ENCODE data around the gene R3HDM4. TPM values are rescaled to one million over a fixed set of nuclear protein-coding genes. Genes with fewer than 3 reads are reported as not detected.
A peak's percentile ranks its signal among the peaks of the same experiment; 100 is the strongest.

R3HDM4 gene
- total RNA-seq, 1 donor from 2014 or later: 57.9 TPM

GRCh38 chr19:953445-954271, 40.6 kb upstream of the R3HDM4 start:
- no peak for FAIRE-seq
- Histone ChIP-seq H3K27me3 (ENCODE audit: insufficient read depth, low read length) (no peaks in the 10 kb centered on the region), H3K9me3 (ENCODE audit: insufficient read depth, low read depth, low read length) (no peaks in the 10 kb centered on the region), H3K4me2 (ENCODE audit: low read length) (peak overlapping the region; percentile 68), H2AFZ (ENCODE audit: low read depth, low read length) (no peak overlapping the region), H3K4me3 (ENCODE audit: insufficient read depth, low read depth, low read length) (no peak overlapping the region), H3K9ac (ENCODE audit: low read length) (no peak overlapping the region), H3K4me1 (ENCODE audit: insufficient read depth, low read length) (peaks cover 26% of the 10 kb centered on the region), H4K20me1 (ENCODE audit: insufficient read depth, low read length) (peaks cover 43% of the 10 kb centered on the region), H3K27ac (ENCODE audit: low read depth, low read length) (no peak overlapping the region), H3K79me2 (ENCODE audit: insufficient read depth, low read length) (peaks cover 45% of the 10 kb centered on the region), H3K36me3 (ENCODE audit: insufficient read depth, low read length) (no peaks in the 10 kb centered on the region)
- Mint-ChIP-seq H3K27me3 (ENCODE audit: low read depth, unreplicated experiment) (no peaks in the 10 kb centered on the region), H3K27ac (ENCODE audit: unreplicated experiment) (peak overlapping the region; percentile 58), H3K36me3 (ENCODE audit: low read depth, unreplicated experiment) (peaks cover 2% of the 10 kb centered on the region), H3K4me1 (ENCODE audit: low read depth, unreplicated experiment) (peaks cover 12% of the 10 kb centered on the region), H3K9me3 (ENCODE audit: unreplicated experiment) (no peaks in the 10 kb centered on the region), H3K4me3 (ENCODE audit: unreplicated experiment) (no peak overlapping the region)
- no peak for TF ChIP-seq EZH2 (IDR thresholded peaks at IDR 0.05; ENCODE audit: insufficient read depth, low read length)
- no peak for TF ChIP-seq CTCF (IDR thresholded peaks at IDR 0.05; ENCODE audit: insufficient read depth, low read depth, low read length)
- DNase-seq (ENCODE audit: low read depth): no peak

GRCh38 chr19:952680-953444, 39.8 kb upstream of the R3HDM4 start:
- TF ChIP-seq CTCF (IDR thresholded peaks at IDR 0.05; ENCODE audit: insufficient read depth, low read depth, low read length): no peak
- TF ChIP-seq EZH2 (IDR thresholded peaks at IDR 0.05; ENCODE audit: insufficient read depth, low read length): no peak
- DNase-seq (ENCODE audit: low read depth): no peak
- Histone ChIP-seq H3K9ac (ENCODE audit: low read length) (peak overlapping the region; percentile 41), H4K20me1 (ENCODE audit: insufficient read depth, low read length) (peaks cover 49% of the 10 kb centered on the region), H3K9me3 (ENCODE audit: insufficient read depth, low read depth, low read length) (no peaks in the 10 kb centered on the region), H3K27ac (ENCODE audit: low read depth, low read length) (peak overlapping the region; percentile 75), H3K79me2 (ENCODE audit: insufficient read depth, low read length) (peaks cover 50% of the 10 kb centered on the region), H3K4me3 (ENCODE audit: insufficient read depth, low read depth, low read length) (no peak overlapping the region), H2AFZ (ENCODE audit: low read depth, low read length) (no peak overlapping the region), H3K36me3 (ENCODE audit: insufficient read depth, low read length) (no peaks in the 10 kb centered on the region), H3K27me3 (ENCODE audit: insufficient read depth, low read length) (no peaks in the 10 kb centered on the region), H3K4me2 (ENCODE audit: low read length) (peak overlapping the region; percentile 68), H3K4me1 (ENCODE audit: insufficient read depth, low read length) (peaks cover 26% of the 10 kb centered on the region)
- H3K27ac Mint-ChIP-seq (ENCODE audit: unreplicated experiment): no peak overlapping the region
- H3K9me3 Mint-ChIP-seq (ENCODE audit: unreplicated experiment): no peaks in the 10 kb centered on the region
- H3K4me1 Mint-ChIP-seq (ENCODE audit: low read depth, unreplicated experiment): peaks cover 12% of the 10 kb centered on the region
- no peak overlapping the region for H3K4me3 Mint-ChIP-seq (ENCODE audit: unreplicated experiment)
- H3K27me3 Mint-ChIP-seq (ENCODE audit: low read depth, unreplicated experiment): no peaks in the 10 kb centered on the region
- no peak for FAIRE-seq
- H3K36me3 Mint-ChIP-seq (ENCODE audit: low read depth, unreplicated experiment): peaks cover 2% of the 10 kb centered on the region
